ENCODE data around the gene GALNT9.

DNA sequence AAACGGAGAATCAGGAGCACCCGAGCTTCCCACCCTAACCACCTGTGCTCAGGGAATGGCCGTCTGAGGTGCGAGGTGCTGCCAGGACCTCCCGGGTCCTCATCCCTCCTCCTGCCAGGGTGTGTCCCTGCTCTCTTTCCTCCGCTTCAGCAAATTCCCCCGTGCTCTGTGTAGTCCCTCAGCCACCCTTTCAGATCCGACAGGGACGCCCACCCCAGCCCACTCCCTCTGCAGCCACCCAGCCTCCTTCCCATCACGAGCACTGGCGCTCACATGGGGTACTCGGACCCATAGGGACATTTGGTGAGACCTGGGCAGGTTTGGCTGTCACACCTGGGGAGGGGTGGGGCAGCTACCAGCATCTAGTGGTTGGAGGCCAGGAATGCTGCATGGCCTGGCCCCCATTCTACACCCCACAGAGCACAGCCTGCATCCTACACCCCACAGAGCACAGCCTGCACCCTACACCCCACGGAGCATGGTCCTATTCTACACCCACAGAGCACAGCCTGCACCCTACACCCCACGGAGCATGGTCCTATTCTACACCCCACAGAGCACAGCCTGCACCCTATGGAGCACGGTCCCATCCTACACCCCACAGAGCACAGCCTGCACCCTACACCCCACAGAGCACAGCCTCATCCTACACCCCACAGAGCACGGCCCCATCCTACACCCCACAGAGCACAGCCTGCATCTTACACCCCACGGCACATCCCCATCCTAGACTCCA, 12.7 kb downstream of the GALNT9 start:
- TF ChIP-seq, protein P1, sequence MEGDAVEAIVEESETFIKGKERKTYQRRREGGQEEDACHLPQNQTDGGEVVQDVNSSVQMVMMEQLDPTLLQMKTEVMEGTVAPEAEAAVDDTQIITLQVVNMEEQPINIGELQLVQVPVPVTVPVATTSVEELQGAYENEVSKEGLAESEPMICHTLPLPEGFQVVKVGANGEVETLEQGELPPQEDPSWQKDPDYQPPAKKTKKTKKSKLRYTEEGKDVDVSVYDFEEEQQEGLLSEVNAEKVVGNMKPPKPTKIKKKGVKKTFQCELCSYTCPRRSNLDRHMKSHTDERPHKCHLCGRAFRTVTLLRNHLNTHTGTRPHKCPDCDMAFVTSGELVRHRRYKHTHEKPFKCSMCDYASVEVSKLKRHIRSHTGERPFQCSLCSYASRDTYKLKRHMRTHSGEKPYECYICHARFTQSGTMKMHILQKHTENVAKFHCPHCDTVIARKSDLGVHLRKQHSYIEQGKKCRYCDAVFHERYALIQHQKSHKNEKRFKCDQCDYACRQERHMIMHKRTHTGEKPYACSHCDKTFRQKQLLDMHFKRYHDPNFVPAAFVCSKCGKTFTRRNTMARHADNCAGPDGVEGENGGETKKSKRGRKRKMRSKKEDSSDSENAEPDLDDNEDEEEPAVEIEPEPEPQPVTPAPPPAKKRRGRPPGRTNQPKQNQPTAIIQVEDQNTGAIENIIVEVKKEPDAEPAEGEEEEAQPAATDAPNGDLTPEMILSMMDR (IDR thresholded peaks at IDR 0.05), result no peak
- no peak for TF ChIP-seq POLR2A (IDR thresholded peaks at IDR 0.05; ENCODE audit: low read depth)
- no peak for TF ChIP-seq EP300 (IDR thresholded peaks at IDR 0.05)
